GM12874 (cell line): ENCODE results near the gene CALM3.

Experiments used
- TF ChIP-seq, protein P1 (sequence below): IDR thresholded peaks from 2 replicates; pipeline ENCODE4 v1.5.1; 2011; ENCODE audit warnings: low read depth, mild to moderate bottlenecking, control low read depth, low read length, moderate library complexity; ENCODE audit not compliant: insufficient read depth

The CALM3 gene

DNA sequence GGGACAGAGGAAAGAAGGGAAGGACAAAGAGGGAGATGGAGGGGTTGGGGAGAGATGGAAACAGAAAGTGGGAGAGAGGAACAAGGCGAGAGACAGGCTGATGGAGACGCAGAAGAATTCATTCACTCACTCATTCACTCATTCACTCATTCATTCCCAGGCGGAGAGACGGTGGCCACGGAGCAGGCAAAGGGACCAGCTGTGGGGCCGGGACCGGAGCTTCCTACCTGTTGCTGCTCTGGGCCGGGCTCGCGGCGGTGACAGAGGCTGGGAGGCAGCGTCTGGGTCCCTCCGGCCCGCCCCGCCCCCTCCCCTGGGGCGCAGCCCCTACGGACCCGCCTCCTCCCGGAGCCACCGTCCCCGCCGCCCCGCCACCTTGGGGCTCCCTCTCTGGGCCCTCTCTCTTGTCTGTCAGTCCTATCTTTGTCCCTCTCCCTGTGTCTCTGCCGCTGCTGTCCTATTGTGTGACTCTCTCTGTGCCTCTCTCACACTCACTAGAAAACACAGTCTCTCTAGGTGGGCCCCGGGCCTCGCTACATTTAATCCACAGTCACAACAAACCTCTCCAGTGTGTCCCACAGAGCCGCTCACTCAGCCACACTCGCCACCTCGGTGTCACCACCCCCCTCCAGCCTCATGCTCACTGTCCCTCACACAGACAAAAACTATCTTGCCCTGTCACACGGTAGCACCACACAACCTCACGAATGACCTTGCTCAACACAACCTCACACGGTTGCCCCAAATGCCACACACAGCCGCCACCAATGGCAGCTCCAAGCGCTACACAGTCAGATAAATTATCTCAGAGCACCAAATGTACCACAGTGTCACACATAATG is 35.0 kb downstream of the CALM3 start, which contains the start of gene GNG8:
Gene GNG8 (minus strand): TSS at position 283 of the 842 bp plus-strand sequence. CDS start 1,520 bp downstream, outside the sequence.
- TF ChIP-seq, protein P1, sequence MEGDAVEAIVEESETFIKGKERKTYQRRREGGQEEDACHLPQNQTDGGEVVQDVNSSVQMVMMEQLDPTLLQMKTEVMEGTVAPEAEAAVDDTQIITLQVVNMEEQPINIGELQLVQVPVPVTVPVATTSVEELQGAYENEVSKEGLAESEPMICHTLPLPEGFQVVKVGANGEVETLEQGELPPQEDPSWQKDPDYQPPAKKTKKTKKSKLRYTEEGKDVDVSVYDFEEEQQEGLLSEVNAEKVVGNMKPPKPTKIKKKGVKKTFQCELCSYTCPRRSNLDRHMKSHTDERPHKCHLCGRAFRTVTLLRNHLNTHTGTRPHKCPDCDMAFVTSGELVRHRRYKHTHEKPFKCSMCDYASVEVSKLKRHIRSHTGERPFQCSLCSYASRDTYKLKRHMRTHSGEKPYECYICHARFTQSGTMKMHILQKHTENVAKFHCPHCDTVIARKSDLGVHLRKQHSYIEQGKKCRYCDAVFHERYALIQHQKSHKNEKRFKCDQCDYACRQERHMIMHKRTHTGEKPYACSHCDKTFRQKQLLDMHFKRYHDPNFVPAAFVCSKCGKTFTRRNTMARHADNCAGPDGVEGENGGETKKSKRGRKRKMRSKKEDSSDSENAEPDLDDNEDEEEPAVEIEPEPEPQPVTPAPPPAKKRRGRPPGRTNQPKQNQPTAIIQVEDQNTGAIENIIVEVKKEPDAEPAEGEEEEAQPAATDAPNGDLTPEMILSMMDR, result no peak

- TF ChIP-seq, protein P1, result no peak
These were observed 36.1 kb downstream of the CALM3 start for GRCh38 chr19:46637224-46637623.

- TF ChIP-seq, protein P1, result no peak
These were observed 38.4 kb downstream of the CALM3 start for GRCh38 chr19:46639358-46640182.

DNA sequence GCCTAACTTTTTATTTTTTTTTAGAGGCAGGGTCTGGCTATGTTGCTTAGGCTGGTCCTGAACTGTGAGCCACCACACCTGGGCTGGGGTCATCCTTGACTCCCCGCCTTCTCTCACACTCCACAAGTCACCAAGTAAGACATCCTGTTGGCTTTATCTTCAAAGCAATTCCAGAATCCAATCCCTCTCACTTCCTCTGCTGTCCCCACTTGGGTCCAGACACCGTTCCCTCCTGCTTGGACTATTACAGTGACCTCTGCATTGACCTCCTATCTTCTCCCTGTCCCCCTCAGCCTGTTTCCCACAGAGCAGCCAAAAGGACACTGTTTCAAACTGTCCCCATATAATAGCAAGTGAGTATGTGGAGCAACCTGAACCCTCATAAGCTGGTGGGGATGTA is 39.5 kb downstream of the CALM3 start:
- TF ChIP-seq, protein P1, result no peak

DNA sequence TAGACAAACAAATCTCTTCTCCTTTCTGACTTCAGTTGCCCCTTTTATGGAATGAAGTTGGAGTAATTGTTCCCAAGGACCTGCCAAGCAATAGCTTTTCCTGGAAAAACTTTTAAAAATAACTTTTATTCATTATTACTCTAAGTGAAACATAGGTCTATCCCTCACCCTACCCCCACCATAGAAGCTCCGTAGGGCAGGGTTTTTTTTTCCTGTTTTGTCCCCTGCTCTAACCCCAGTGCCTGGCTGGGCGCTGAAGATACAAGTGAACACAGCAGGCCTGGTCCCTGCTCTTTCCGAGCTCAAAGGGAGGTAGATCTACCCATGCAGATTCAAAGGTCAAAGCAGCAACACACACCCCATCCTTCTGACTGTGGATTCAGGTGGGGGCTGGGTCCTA is 43.6 kb downstream of the CALM3 start:
- TF ChIP-seq, protein P1, result no peak

DNA sequence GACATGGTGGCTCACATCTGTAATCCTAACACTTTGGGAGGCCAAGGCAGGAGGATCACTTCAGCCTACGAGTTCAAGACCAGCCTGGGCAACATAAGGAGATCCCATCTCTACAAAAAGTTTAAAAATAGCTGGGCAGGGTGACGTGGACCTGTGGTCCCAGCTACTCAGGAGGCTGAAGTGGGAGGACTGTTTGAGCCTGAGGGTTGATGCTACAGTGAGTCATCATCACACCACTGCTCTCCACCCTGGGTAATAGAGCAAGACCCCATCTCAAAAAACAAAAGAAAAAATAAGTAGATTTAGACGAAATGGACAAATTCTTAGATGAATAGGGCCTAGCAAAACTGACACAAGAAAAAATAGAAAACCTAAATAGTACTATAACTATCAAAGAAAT is 45.3 kb downstream of the CALM3 start:
- TF ChIP-seq, protein P1, result no peak

GRCh38 chr19:46648060-46648960 is 47.2 kb downstream of the CALM3 start:
- TF ChIP-seq, protein P1, result no peak
